Natural killer cell (primary cell): ENCODE results near the gene FGD2. TPM values are rescaled to one million over a fixed set of nuclear protein-coding genes. Genes with fewer than 3 reads are reported as not detected.

Source experiments
- ATAC-seq, 3 donors: fragments of 150-1000 bp in 2 of 3; fragments of 200-7000 bp in 1 of 3; cut with Tn5 transposase; 1 replicate in 1 of 3; 2 replicates in 2 of 3; pipeline ENCODE4 v1.10.0; 2021; ENCODE audit warnings: mild to moderate bottlenecking in 2 of 3, moderate library complexity in 2 of 3
- DNase-seq, 2 donors: peaks; one replicate each; pipeline versions ENCODE4 v3.0.0 to v3.0.0-alpha.2; 2013 to 2021; ENCODE audit warnings: mixed read lengths in 1 of 2
- H3K27ac ChIP-seq: one replicate; pipeline ENCODE4 v1.5.1; 2013; ENCODE audit warnings: mild to moderate bottlenecking, low read length
- H3K27me3 ChIP-seq: one replicate; pipeline ENCODE4 v1.6.1; 2013; ENCODE audit warnings: low read length; ENCODE audit not compliant: control insufficient read depth, insufficient read depth
- H3K36me3 ChIP-seq: one replicate; pipeline ENCODE4 v1.6.1; 2013; ENCODE audit warnings: low read length; ENCODE audit not compliant: control insufficient read depth, insufficient read depth
- H3K4me1 ChIP-seq: one replicate; pipeline ENCODE4 v1.6.1; 2013; ENCODE audit warnings: low read length; ENCODE audit not compliant: control insufficient read depth, insufficient read depth
- H3K4me3 ChIP-seq: one replicate; pipeline ENCODE4 v1.5.1; 2013; ENCODE audit warnings: low read length
- H3K9me3 ChIP-seq: one replicate; pipeline ENCODE4 v1.6.1; 2013; ENCODE audit warnings: low read length; ENCODE audit not compliant: control insufficient read depth, insufficient read depth
- H3K27ac Mint-ChIP-seq, 2 donors: one replicate each; pipeline ENCODE4 v1.8.0; 2022; ENCODE audit warnings: mild to moderate bottlenecking in 2 of 2, mixed read lengths in 2 of 2, moderate library complexity in 1 of 2
- H3K27me3 Mint-ChIP-seq, 2 donors: one replicate each; pipeline ENCODE4 v1.8.0; 2022; ENCODE audit warnings: low read depth in 2 of 2, mixed read lengths in 2 of 2
- H3K36me3 Mint-ChIP-seq: one replicate; pipeline ENCODE4 v1.8.0; 2022; ENCODE audit warnings: mixed read lengths
- H3K4me1 Mint-ChIP-seq, 2 donors: one replicate each; pipeline ENCODE4 v1.8.0; 2022; ENCODE audit warnings: mixed read lengths in 2 of 2
- H3K4me3 Mint-ChIP-seq: one replicate; pipeline ENCODE4 v1.8.0; 2022; ENCODE audit warnings: mild to moderate bottlenecking, moderate library complexity, mixed read lengths
- H3K9me3 Mint-ChIP-seq, 2 donors: one replicate each; pipeline ENCODE4 v1.8.0; 2022; ENCODE audit warnings: mixed read lengths in 2 of 2
- CTCF ChIP-seq: fragments of 200-600 bp; IDR thresholded peaks from one replicate; pipeline ENCODE4 v1.8.0; 2022; ENCODE audit warnings: antibody characterized with exemption
- WGBS: methylation state at CpG from one replicate; pipeline ENCODE4 v1.1.7; 2013; ENCODE audit warnings: missing lambda C conversion rate; ENCODE audit not compliant: insufficient coverage; 5-methylcytosine and 5-hydroxymethylcytosine counted together
- intact Hi-C: fragments of 100-400 bp; cut with micrococcal nuclease; formaldehyde crosslinking; loops from one replicate; pipeline ENCODE4 v1.14.2; 2022
- total RNA-seq, 4 donors: library from RNA; stranded (reverse); fragments of 120-200 nt in 1 of 4; gene quantifications; one replicate each; pipeline versions ENCODE4 v1.2.3 to v1.2.4, GENCODE V29; 2013 to 2022

Gene FGD2
- total RNA-seq, 3 donors from 2014 or later (not counting 1 experiment from before 2014, with no cell fraction given): 6.3 to 22.3 (median 14.1) TPM

GRCh38 chr6:36979347-36979742 is 26.1 kb upstream of the FGD2 start:
- H3K27ac ChIP-seq: no peak overlapping the region
- WGBS: 53% methylated on average over 4 of the region's 4 CpGs
- DNase-seq (peak in 1 of 2 donors; percentile 68), ATAC-seq (peak in 2 of 3 donors; percentile 44 to 58)
- Mint-ChIP-seq H3K4me3 (no peak overlapping the region), H3K27me3 (no peaks in the 10 kb centered on the region), H3K27ac (peak overlapping the region in 1 of 2 donors; percentile 53), H3K9me3 (no peaks in the 10 kb centered on the region), H3K4me1 (peaks cover 22 to 32% of the 10 kb centered on the region in 2 donors), H3K36me3 (no peaks in the 10 kb centered on the region)
- no peaks in the 10 kb centered on the region for H3K9me3 ChIP-seq
- intact Hi-C loops: no loop called here
- peaks cover 9% of the 10 kb centered on the region for H3K4me1 ChIP-seq
- TF ChIP-seq CTCF: no peak
- no peaks in the 10 kb centered on the region for H3K27me3 ChIP-seq
- H3K4me3 ChIP-seq: no peak overlapping the region
- H3K36me3 ChIP-seq: peaks cover 50% of the 10 kb centered on the region

GRCh38 chr6:36980129-36980528 is 25.3 kb upstream of the FGD2 start:
- H3K4me3 Mint-ChIP-seq: no peak overlapping the region
- Histone ChIP-seq H3K4me1 (peaks cover 16% of the 10 kb centered on the region), H3K4me3 (no peak overlapping the region), H3K9me3 (no peaks in the 10 kb centered on the region), H3K27ac (no peak overlapping the region), H3K36me3 (peaks cover 43% of the 10 kb centered on the region), H3K27me3 (no peaks in the 10 kb centered on the region)
- no peaks in the 10 kb centered on the region for H3K9me3 Mint-ChIP-seq
- intact Hi-C loops: no loop called here
- WGBS: 91% methylated on average over 6 of the region's 6 CpGs
- H3K36me3 Mint-ChIP-seq: no peaks in the 10 kb centered on the region
- H3K27ac Mint-ChIP-seq: peak overlapping the region in 1 of 2 donors; percentile 36
- no peaks in the 10 kb centered on the region for H3K27me3 Mint-ChIP-seq
- peaks cover 22 to 32% of the 10 kb centered on the region in 2 donors for H3K4me1 Mint-ChIP-seq
- TF ChIP-seq CTCF: no peak
- no peak for DNase-seq
- ATAC-seq: no peak

GRCh38 chr6:36980876-36981619 is 24.4 kb upstream of the FGD2 start:
- H3K9me3 ChIP-seq: no peaks in the 10 kb centered on the region
- H3K27me3 Mint-ChIP-seq: no peaks in the 10 kb centered on the region
- intact Hi-C loops: no loop called here
- H3K4me1 ChIP-seq: peaks cover 20% of the 10 kb centered on the region
- no peaks in the 10 kb centered on the region for H3K27me3 ChIP-seq
- H3K27ac ChIP-seq: no peak overlapping the region
- ATAC-seq (no peak), DNase-seq (no peak)
- H3K36me3 Mint-ChIP-seq: no peaks in the 10 kb centered on the region
- peak overlapping the region; percentile 21 to 56 for H3K27ac Mint-ChIP-seq
- H3K36me3 ChIP-seq: peaks cover 33% of the 10 kb centered on the region
- WGBS: 88% methylated on average over 14 of the region's 14 CpGs
- no peak for TF ChIP-seq CTCF
- no peak overlapping the region for H3K4me3 Mint-ChIP-seq
- no peaks in the 10 kb centered on the region for H3K9me3 Mint-ChIP-seq
- H3K4me1 Mint-ChIP-seq: peaks cover 22 to 32% of the 10 kb centered on the region in 2 donors
- H3K4me3 ChIP-seq: no peak overlapping the region

GRCh38 chr6:36983538-36983937 is 21.9 kb upstream of the FGD2 start:
- DNase-seq (no peak), ATAC-seq (no peak)
- Histone ChIP-seq H3K27me3 (no peaks in the 10 kb centered on the region), H3K4me1 (peaks cover 27% of the 10 kb centered on the region), H3K27ac (no peak overlapping the region), H3K9me3 (no peaks in the 10 kb centered on the region), H3K36me3 (peaks cover 9% of the 10 kb centered on the region), H3K4me3 (no peak overlapping the region)
- intact Hi-C loops: no loop called here
- Mint-ChIP-seq H3K36me3 (no peaks in the 10 kb centered on the region), H3K27me3 (peaks cover 0 to 6% of the 10 kb centered on the region in 2 donors), H3K27ac (no peak overlapping the region), H3K4me1 (peaks cover 33 to 43% of the 10 kb centered on the region in 2 donors), H3K9me3 (no peaks in the 10 kb centered on the region), H3K4me3 (no peak overlapping the region)
- WGBS: 96% methylated on average over 3 of the region's 3 CpGs
- TF ChIP-seq CTCF: no peak
